A673 (cell line): Measurements from ENCODE around the gene KCNQ1. TPM values are rescaled to one million over a fixed set of nuclear protein-coding genes. Genes with fewer than 3 reads are reported as not detected.

ENCODE experiments used
- BruUV-seq: library from RNA; stranded (reverse); fragments of 400-500 nt; replicated peaks from 2 replicates; lab custom pipeline; 2021; lab: Mats Ljungman, UMichigan
- CTCF ChIA-PET: fragments of 300-600 bp; sonication (Branson Sonifier 250); formaldehyde crosslinking; loops from one replicate; lab custom pipeline; 2022; ENCODE audit warnings: antibody characterized with exemption; lab: Charles Lee
- POLR2A ChIA-PET: fragments of 300-600 bp; sonication (Branson Sonifier 250); formaldehyde crosslinking; loops from one replicate; lab custom pipeline; 2022; ENCODE audit warnings: antibody characterized with exemption; ENCODE audit not compliant: low non-redundant PET; lab: Charles Lee
- DNase-seq: peaks from one replicate; pipeline ENCODE4 v3.0.0-alpha.2; 2015; ENCODE audit warnings: low spot score
- H3K27ac ChIP-seq: fragments of 200-600 bp; sonication (generic); 2 replicates; pipeline ENCODE4 v1.5.1; 2016; ENCODE audit warnings: mixed run types, low read depth, mild to moderate bottlenecking, mixed read lengths, antibody characterized with exemption, low read length; ENCODE audit not compliant: poor library complexity, severe bottlenecking
- H3K27me3 ChIP-seq: fragments of 200-600 bp; sonication (generic); replicated peaks from 2 replicates; pipeline ENCODE4 v1.6.1; 2017; ENCODE audit warnings: mixed run types, low read depth, mild to moderate bottlenecking, mixed read lengths, antibody characterized with exemption, low read length; ENCODE audit not compliant: insufficient read depth, poor library complexity
- H3K36me3 ChIP-seq: fragments of 200-600 bp; sonication (generic); 2 replicates; pipeline ENCODE4 v1.6.1; 2016; ENCODE audit warnings: mixed run types, mild to moderate bottlenecking, mixed read lengths, antibody characterized with exemption, low read length; ENCODE audit not compliant: insufficient read depth, poor library complexity, severe bottlenecking
- H3K4me1 ChIP-seq: fragments of 200-600 bp; sonication (generic); 2 replicates; pipeline ENCODE4 v1.6.1; 2017; ENCODE audit warnings: mixed run types, mild to moderate bottlenecking, mixed read lengths, antibody characterized with exemption, low read length; ENCODE audit not compliant: insufficient read depth, poor library complexity, severe bottlenecking
- H3K4me3 ChIP-seq: fragments of 200-600 bp; sonication (generic); 2 replicates; pipeline ENCODE4 v1.5.1; 2016; ENCODE audit warnings: low read depth, mixed run types, mild to moderate bottlenecking, mixed read lengths, low read length; ENCODE audit not compliant: poor library complexity, severe bottlenecking
- H3K9me3 ChIP-seq: fragments of 200-600 bp; sonication (generic); 2 replicates; pipeline ENCODE4 v1.6.1; 2016; ENCODE audit warnings: mixed run types, low read depth, mild to moderate bottlenecking, mixed read lengths, antibody characterized with exemption, low read length; ENCODE audit not compliant: poor library complexity, severe bottlenecking
- CTCF ChIP-seq: fragments of 300-800, 200-600 bp; sonication (generic); conservative IDR thresholded peaks from 2 replicates; pipeline ENCODE4 v1.5.1; 2017; ENCODE audit warnings: low read depth, mild to moderate bottlenecking, antibody characterized with exemption, low read length, moderate library complexity, mixed read lengths
- EZH2 ChIP-seq: fragments of 200-600 bp; sonication (generic); IDR thresholded peaks from 2 replicates; pipeline ENCODE4 v1.6.1; 2017; ENCODE audit warnings: borderline replicate concordance, low read depth, mild to moderate bottlenecking, mixed read lengths, antibody characterized with exemption, low read length; ENCODE audit not compliant: poor library complexity, severe bottlenecking
- intact Hi-C: fragments of 100-400 bp; cut with micrococcal nuclease; formaldehyde crosslinking; loops from one replicate; pipeline ENCODE4 v1.10.0; 2022; ENCODE audit not compliant: unreplicated experiment
- total RNA-seq: library from RNA; stranded (reverse); gene quantifications from 2 replicates; pipeline ENCODE4 v1.2.3, GENCODE V29; 2021

Gene KCNQ1
- total RNA-seq, 1 experiment from 2014 or later: not detected

GRCh38 chr11:2517016-2517385 lies 72.2 kb downstream of the KCNQ1 start:
- no peaks in the 10 kb centered on the region for H3K27me3 ChIP-seq
- ChIA-PET POLR2A (no interaction called here), CTCF (no interaction called here)
- H3K9me3 ChIP-seq: no peaks in the 10 kb centered on the region
- H3K27ac ChIP-seq: no peak overlapping the region
- DNase-seq: no peak
- H3K36me3 ChIP-seq: no peaks in the 10 kb centered on the region
- no peaks in the 10 kb centered on the region for H3K4me1 ChIP-seq
- TF ChIP-seq CTCF (no peak), EZH2 (no peak)
- no TSS peak for BruUV-seq
- intact Hi-C loops: no loop called here
- no peak overlapping the region for H3K4me3 ChIP-seq

GRCh38 chr11:2517386-2518064 lies 72.7 kb downstream of the KCNQ1 start:
- CTCF ChIA-PET: no interaction called here
- H3K4me1 ChIP-seq: no peaks in the 10 kb centered on the region
- H3K27ac ChIP-seq: no peak overlapping the region
- no peaks in the 10 kb centered on the region for H3K9me3 ChIP-seq
- POLR2A ChIA-PET: no interaction called here
- no peak for TF ChIP-seq EZH2
- no peak for TF ChIP-seq CTCF
- intact Hi-C loops: no loop called here
- no peak for DNase-seq
- no peaks in the 10 kb centered on the region for H3K36me3 ChIP-seq
- BruUV-seq: no TSS peak
- H3K27me3 ChIP-seq: no peaks in the 10 kb centered on the region
- no peak overlapping the region for H3K4me3 ChIP-seq

GRCh38 chr11:2518111-2518982 lies 73.5 kb downstream of the KCNQ1 start:
- H3K4me1 ChIP-seq: no peaks in the 10 kb centered on the region
- TF ChIP-seq CTCF: no peak
- TF ChIP-seq EZH2: no peak
- POLR2A ChIA-PET: no interaction called here
- CTCF ChIA-PET: no interaction called here
- no peak overlapping the region for H3K4me3 ChIP-seq
- H3K27ac ChIP-seq: no peak overlapping the region
- intact Hi-C loops: no loop called here
- DNase-seq: no peak
- no TSS peak for BruUV-seq
- H3K27me3 ChIP-seq: no peaks in the 10 kb centered on the region
- H3K9me3 ChIP-seq: no peaks in the 10 kb centered on the region
- H3K36me3 ChIP-seq: no peaks in the 10 kb centered on the region
